Stimulated activated CD8-positive, alpha-beta memory T cell treated with anti-CD3 and anti-CD28 coated beads, Interleukin-15, amount 100 ng/mL, for 24 hours (primary cell): ENCODE results near the gene HSD11B1L.

Experiments used
- DNase-seq: peaks from one replicate; pipeline ENCODE4 v3.0.0-alpha.2; 2020; ENCODE audit warnings: low read depth

The HSD11B1L gene

GRCh38 chr19:5680437-5681368 is at the start of gene HSD11B1L, which contains the start of gene MICOS13:
HSD11B1L (plus strand) TSS chr19:5681027; CDS start chr19:5684833, 3,806 bp downstream.
MICOS13 (minus strand) TSS chr19:5680516; CDS start chr19:5680486, 30 bp downstream.
- DNase-seq = peak; percentile 93

- no peak for DNase-seq
Measured at GRCh38 chr19:5631567-5632240, 49.1 kb upstream of the HSD11B1L start.

GRCh38 chr19:5632241-5632612 is 48.6 kb upstream of the HSD11B1L start:
- no peak for DNase-seq

DNA sequence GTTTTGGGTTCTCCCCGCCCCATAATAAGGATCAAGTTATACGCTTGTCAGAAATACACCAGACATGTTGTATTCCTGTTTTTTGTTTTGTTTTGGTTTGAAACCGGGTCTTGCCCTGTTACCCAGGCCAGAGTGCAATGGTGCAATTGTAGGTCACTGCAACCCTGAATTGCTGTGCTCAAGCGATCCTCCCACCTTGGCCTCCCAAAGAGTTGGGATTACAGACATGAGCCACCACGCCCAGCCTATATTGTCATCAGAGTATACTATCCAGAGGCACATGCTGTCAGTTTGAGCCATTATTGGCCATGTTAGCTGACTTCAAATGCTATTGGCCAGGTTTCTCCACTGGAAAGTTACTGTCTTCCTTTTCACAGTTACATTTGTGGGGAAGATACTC is 48.2 kb upstream of the HSD11B1L start:
- no peak for DNase-seq

- DNase-seq = no peak
Measured at GRCh38 chr19:5635427-5635826, 45.4 kb upstream of the HSD11B1L start.

DNA sequence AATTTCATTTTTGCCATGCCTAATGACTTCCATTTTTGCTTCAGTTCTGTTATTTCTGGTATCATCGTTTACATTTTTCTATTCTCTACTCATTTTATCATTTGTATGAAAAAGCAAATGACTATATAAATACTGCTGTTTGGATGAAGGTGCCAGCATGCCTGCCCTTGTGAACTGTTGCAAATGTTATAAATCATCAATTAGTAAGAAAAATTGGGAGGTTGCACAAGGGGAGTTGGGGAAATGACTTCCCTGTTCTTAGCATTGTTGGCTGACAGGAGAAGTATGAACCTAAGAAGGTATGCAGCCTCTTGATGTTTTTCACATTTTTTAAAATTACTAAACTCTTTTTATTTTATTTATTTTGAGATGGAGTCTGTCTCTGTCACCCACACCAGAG is 42.9 kb upstream of the HSD11B1L start:
- no peak for DNase-seq

DNA sequence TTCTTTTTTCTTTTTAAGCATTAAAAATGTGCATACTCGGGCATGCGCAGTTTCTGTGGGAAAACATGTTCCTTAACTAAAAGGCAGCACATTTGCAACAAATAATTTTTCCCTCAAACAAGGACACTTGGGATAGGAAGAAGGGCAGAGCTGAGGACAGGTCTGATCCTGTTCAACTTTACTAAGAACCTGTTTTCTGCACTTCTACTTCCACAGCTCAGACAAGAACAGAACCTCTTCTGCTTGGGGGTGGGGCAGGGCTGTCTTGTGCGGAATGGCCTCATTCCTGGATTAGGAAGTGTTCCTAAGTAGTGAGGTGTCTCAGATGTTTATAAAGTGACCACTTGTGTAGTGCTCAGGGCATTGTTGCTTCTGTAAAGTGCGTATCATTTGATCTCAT is 39.7 kb upstream of the HSD11B1L start:
- no peak for DNase-seq

GRCh38 chr19:5642204-5642603 is 38.6 kb upstream of the HSD11B1L start:
- no peak for DNase-seq

DNA sequence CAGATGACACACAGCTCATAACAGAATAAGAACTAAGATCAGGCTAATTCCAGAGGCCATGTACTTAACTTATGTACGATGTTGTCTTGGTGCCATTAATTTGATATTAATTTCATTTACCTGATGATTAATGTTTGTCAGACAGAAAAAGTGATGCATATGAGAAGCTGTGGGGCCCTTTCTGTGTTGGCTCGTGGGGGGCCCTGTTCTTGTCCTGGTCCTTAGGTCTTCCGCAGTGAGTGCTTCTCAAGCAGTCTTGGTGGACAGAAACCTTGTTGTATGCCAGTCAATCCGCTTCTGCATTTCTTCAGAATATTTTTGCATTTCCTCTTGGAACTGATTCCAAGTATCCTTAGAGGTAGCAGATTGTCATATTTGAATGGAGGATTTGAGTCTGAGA is 37.8 kb upstream of the HSD11B1L start:
- DNase-seq = no peak

- no peak for DNase-seq
Measured at GRCh38 chr19:5644037-5644436, 36.8 kb upstream of the HSD11B1L start.

DNA sequence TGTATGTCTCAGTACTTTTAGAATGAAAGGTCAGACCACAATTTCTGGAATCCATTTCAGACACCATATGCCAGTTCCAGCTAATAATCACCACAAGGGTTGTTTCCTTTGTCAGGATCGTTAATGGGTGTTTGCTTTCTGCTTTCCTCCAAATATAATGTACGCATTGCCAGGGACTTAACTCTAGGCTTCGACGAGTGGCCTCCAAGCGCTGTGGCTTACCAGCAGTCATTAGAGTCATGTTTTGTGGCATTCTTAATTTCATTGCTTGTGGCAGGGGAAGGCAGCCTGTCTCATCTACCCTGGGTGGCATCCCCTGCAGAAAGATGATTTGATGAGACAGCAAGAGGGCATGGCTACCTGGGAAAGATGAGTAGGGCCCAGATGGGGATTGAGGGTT is 35.4 kb upstream of the HSD11B1L start:
- no peak for DNase-seq

DNA sequence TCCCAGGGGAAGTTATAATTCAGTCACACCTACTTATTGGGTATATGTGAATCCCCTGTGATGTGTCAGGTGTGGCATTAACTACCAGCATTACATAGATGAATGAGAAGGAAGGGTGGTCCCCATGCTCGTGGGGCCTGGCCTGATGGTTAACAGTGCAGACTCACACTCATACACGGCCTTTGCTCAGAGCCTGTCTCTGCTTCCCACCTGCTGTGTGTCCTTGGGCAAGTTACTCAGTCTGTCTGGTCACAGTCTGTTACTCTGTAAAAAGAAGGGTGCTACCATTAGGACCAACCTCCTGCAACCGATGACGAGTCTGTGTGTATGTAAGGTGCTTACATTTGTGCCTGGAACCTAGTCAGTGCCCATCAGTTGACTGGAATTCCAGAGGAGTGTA is 34.1 kb upstream of the HSD11B1L start:
- DNase-seq = no peak

DNA sequence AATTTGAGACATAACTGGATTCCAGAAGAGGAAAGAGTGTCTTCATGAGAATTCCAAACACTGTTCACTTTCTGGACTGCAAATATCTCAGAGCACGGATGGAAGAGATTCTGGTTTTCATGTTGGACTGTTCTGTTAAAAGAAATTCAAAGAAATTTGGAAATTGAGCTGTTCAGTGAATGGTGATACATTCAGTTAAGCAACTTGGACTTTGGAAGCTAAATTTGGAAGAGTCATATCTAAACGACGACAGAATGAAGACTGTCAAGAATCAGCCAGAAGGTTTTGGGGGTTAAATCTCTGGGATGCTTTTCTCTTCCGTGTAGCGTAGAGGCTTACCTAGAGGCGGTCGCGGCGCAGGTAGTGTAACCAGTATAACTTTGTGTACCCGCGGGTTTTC is 32.4 kb upstream of the HSD11B1L start:
- no peak for DNase-seq

DNA sequence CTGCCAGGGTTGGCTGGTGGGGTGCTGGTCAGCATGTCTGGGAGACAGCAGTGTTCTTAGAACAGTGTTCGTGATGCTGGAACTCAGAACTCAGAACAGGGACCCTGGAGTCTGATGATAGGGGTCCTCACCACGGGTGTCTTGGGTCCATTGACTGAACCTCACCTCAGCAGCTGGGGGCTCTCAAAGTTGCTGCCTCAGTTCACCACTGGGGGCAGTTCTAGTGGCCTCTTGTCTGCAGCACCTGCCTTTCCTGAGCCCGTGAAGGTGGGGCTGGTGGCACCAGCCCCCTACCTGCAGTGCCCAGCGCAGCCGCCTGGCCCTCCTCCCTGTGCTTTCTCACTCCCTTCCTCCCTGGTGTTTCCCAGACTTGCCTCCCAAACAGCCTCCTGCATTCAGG is 29.5 kb upstream of the HSD11B1L start:
- DNase-seq = no peak

DNA sequence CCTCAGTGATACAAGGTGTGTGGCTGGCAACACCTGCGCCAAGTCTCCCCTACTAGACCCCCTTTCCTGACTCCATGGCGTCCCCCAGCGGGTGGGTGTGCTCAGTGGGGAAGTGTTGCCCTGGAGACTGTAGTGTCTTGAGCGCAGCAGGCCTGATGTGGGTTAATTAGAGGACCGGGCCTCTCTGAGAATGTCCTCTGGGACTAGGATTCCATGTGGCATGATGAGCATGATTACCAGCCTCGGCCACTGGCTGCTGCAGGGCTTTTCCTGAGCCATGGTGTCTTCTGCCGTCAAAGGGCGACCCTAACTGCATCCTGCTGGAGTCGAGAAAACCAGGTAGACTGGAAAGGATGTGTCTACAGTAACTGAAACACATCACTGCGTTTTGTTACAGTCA is 28.6 kb upstream of the HSD11B1L start:
- DNase-seq = no peak

DNA sequence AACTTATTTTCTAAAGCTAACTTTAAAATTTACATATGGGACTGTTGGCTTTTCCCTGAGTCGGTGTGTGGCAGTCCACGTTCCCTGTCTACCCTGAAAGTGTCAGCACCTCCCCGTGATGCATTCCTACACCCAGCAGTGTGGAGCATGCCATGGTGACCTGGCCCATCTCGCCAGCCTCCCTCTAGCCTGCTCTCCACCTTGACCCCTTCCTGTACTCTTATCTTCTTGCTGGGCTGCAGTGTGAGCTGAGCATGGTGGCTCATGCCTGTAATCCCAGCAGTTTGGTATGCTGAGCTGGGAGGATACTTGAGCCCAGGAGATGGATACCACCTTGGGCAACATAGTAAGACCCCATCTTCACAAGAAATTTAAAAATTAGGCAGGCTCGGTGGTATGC is 25.9 kb upstream of the HSD11B1L start:
- DNase-seq = no peak

DNA sequence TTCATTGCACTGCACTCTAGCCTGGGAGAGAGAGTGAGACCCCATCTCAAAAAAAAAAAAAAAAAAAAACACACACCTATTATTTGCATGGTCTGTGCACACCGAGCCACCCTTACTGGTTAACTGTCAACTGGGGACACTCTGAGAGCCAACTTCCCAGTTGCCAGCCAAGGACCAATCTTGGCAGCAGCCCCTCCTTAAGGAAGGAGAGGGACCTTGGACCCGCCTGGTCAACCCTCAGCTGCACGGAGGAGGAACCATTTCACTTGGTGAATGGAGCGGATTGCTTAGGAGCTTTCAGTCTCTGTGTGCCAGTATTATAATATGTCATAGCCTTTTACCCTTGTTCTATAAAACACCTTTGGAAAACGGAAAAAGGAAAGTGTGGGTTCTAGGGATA is 25.4 kb upstream of the HSD11B1L start:
- no peak for DNase-seq

GRCh38 chr19:5661483-5661882 is 19.3 kb upstream of the HSD11B1L start:
- DNase-seq = no peak

GRCh38 chr19:5663904-5664303 is 16.9 kb upstream of the HSD11B1L start:
- DNase-seq = no peak

- DNase-seq = no peak
Measured at GRCh38 chr19:5664515-5664914, 16.3 kb upstream of the HSD11B1L start.

DNA sequence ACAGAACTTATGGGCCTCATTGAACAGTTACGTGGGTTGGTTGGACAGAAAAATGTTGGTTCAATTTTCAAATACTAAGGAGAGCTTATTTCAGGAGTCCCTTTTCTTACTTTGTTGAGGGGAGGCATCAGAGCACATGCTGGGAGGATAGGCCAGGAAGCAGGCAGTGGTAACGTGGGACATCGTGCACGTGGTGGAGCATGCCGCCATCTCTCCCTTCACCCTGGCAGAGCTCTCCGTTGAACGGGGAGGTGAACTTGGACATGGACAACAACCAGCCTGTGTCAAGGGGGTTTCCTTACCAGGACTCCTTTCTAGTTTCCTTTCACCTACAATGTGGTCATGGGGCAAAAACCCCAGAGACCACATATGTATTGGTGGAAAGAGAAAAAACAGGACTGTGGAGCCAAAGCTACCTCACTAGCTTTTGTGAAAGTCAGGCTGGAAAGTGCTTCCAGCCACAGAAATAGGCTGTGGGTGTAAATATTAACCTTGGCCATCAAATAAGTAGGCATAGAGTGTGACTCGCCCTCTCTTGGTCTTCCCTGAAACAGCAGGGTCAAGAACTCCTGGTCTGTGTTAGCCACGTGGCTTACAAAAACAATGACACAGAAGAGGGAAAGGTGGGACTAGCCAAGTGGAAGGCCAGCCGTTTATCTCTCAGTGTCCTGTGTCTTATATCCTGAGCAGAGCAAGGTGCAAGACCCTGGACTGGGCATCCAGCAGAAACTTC is 14.9 kb upstream of the HSD11B1L start:
- no peak for DNase-seq

- DNase-seq = no peak
Measured at GRCh38 chr19:5666921-5667610, 13.8 kb upstream of the HSD11B1L start.
